ENCODE measurements around the gene C9orf78.

Gene C9orf78

GRCh38 chr9:129835128-129835859, at the start of gene C9orf78, which contains the start of gene USP20:
Gene C9orf78 (minus strand): TSS chr9:129835275. CDS start chr9:129835221, 54 bp downstream.
Gene USP20 (plus strand): TSS chr9:129835458. CDS start chr9:129852556, 17,098 bp downstream.
- peak; percentile 97 for DNase-seq

GRCh38 chr9:129884220-129885017, 49.3 kb upstream of the C9orf78 start:
- DNase-seq, result peak; percentile 96

GRCh38 chr9:129881547-129882324, 46.7 kb upstream of the C9orf78 start:
- DNase-seq, result no peak

- DNase-seq, result no peak
Measured at GRCh38 chr9:129880654-129881546, 45.8 kb upstream of the C9orf78 start.

- no peak for DNase-seq
Measured at GRCh38 chr9:129879991-129880653, 45.0 kb upstream of the C9orf78 start.

- DNase-seq, result no peak
Measured at GRCh38 chr9:129879103-129879699, 44.1 kb upstream of the C9orf78 start.

- no peak for DNase-seq
Measured at GRCh38 chr9:129878291-129878690, 43.2 kb upstream of the C9orf78 start.

- DNase-seq, result no peak
Measured at GRCh38 chr9:129876815-129877214, 41.7 kb upstream of the C9orf78 start.

- DNase-seq, result no peak
Measured at GRCh38 chr9:129875687-129876395, 40.8 kb upstream of the C9orf78 start.

GRCh38 chr9:129875181-129875611, 40.1 kb upstream of the C9orf78 start:
- DNase-seq, result no peak

- DNase-seq, result no peak
Measured at GRCh38 chr9:129874261-129875101, 39.4 kb upstream of the C9orf78 start.

GRCh38 chr9:129873563-129874190, 38.6 kb upstream of the C9orf78 start:
- DNase-seq, result no peak

- no peak for DNase-seq
Measured at GRCh38 chr9:129871046-129871445, 36.0 kb upstream of the C9orf78 start.

GRCh38 chr9:129869585-129870501, 34.8 kb upstream of the C9orf78 start:
- DNase-seq, result no peak

GRCh38 chr9:129868872-129869486, 33.9 kb upstream of the C9orf78 start:
- peak; percentile 88 for DNase-seq

GRCh38 chr9:129868023-129868871, 33.2 kb upstream of the C9orf78 start:
- DNase-seq, result no peak
